Measurements from ENCODE around the gene SLFN11. TPM values are rescaled to one million over a fixed set of nuclear protein-coding genes. Genes with fewer than 3 reads are reported as not detected.

Gene SLFN11
- total RNA-seq, 2 donors from 2014 or later, result 19.8 to 20.8 TPM

DNA sequence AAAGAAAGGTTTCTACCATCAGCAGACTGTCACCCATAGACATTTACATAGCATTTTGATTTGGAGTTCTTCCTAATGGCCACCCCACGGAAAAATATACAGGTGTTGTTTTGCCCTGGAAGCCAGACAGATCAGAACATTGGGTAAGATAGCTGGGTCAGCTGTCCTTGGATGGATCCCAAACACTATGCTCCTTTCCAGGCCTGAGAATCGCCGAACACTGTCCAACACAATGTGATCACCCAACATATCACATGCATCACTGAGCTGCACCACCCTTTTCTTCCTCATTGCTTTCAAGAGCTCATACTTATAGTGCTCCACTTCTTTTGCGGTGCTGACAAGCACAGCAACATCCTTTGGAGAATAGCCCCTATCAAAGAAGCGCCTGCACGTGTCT lies 21.1 kb downstream of the SLFN11 start:
- TF ChIP-seq, protein P1, sequence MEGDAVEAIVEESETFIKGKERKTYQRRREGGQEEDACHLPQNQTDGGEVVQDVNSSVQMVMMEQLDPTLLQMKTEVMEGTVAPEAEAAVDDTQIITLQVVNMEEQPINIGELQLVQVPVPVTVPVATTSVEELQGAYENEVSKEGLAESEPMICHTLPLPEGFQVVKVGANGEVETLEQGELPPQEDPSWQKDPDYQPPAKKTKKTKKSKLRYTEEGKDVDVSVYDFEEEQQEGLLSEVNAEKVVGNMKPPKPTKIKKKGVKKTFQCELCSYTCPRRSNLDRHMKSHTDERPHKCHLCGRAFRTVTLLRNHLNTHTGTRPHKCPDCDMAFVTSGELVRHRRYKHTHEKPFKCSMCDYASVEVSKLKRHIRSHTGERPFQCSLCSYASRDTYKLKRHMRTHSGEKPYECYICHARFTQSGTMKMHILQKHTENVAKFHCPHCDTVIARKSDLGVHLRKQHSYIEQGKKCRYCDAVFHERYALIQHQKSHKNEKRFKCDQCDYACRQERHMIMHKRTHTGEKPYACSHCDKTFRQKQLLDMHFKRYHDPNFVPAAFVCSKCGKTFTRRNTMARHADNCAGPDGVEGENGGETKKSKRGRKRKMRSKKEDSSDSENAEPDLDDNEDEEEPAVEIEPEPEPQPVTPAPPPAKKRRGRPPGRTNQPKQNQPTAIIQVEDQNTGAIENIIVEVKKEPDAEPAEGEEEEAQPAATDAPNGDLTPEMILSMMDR (IDR thresholded peaks at IDR 0.05), result no peak
- no peak overlapping the region for H3K27ac ChIP-seq
- no peaks in the 10 kb centered on the region for H3K9me3 ChIP-seq
- no peak for DNase-seq (ENCODE audit: low spot score)
- no peak overlapping the region for H3K4me3 ChIP-seq
- H3K4me1 ChIP-seq, result peaks cover 0 to 2% of the 10 kb centered on the region in 2 donors
- H3K36me3 ChIP-seq, result peaks cover 15% of the 10 kb centered on the region
- H3K27me3 ChIP-seq, result no peaks in the 10 kb centered on the region

DNA sequence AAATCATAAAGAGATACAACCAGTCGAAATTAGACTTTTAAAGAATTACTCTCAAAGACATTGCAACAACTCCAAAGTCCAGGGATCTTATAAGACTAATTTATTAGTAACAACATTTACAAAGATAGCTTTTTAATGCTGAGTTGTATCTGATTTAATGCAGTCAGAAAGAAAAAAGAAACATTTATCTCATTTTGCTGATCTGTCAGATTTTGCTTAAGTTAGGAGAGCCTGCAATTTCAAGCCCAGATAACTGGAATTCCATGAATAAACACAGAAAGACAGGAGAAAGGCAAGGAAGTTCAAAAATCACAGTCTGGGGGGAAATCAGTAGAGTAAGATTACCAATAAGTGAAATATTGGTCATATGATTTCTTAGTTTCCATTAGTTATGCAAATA lies 22.9 kb downstream of the SLFN11 start:
- no peaks in the 10 kb centered on the region for H3K27me3 ChIP-seq
- no peaks in the 10 kb centered on the region for H3K9me3 ChIP-seq
- no peak for DNase-seq (ENCODE audit: low spot score)
- H3K27ac ChIP-seq, result no peak overlapping the region
- H3K4me1 ChIP-seq, result peaks cover 0 to 20% of the 10 kb centered on the region in 2 donors
- H3K36me3 ChIP-seq, result peaks cover 15% of the 10 kb centered on the region
- TF ChIP-seq, protein P1 (IDR thresholded peaks at IDR 0.05), result no peak
- no peak overlapping the region for H3K4me3 ChIP-seq

- Histone ChIP-seq H3K9me3 (peaks cover 0 to 4% of the 10 kb centered on the region in 2 donors), H3K4me3 (peak overlapping the region; percentile 31 to 47), H3K27me3 (no peaks in the 10 kb centered on the region), H3K27ac (peak overlapping the region; percentile 73 to 79), H3K36me3 (no peaks in the 10 kb centered on the region), H3K4me1 (peaks cover 0 to 25% of the 10 kb centered on the region in 2 donors)
- TF ChIP-seq, protein P1 (IDR thresholded peaks at IDR 0.05), result peak in 1 of 2 donors; percentile 17
- peak; percentile 82 for DNase-seq (ENCODE audit: low spot score)
These were observed 27.3 kb downstream of the SLFN11 start for GRCh38 chr17:35345926-35346771.

DNA sequence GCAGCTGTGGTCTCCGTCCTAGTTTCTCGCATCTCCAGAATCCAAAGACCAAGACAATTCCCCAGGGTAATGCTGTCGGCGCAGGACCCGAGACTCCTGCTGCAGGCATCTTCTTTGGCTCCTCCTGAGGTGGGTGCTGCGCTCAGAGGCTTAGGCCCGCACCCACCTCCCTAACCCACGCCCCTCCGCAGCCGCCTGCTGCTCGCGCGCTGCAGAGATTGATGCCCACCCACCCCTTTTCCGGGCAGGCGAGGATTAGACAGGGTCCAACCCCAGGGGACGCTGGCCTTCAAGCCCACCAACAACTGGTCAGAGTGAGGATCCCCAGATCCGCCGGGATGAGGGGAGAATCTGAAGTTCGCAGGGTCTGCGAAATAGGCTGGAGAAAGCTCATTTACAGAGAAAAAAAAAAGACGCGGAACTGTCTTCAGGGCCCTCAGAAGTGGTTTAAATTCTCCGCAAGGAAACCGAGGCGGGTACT lies 27.9 kb downstream of the SLFN11 start:
- no peaks in the 10 kb centered on the region for H3K27me3 ChIP-seq
- H3K36me3 ChIP-seq, result no peaks in the 10 kb centered on the region
- peak overlapping the region; percentile 73 to 79 for H3K27ac ChIP-seq
- TF ChIP-seq, protein P1 (IDR thresholded peaks at IDR 0.05), result no peak
- no peak for DNase-seq (ENCODE audit: low spot score)
- peak overlapping the region; percentile 31 to 47 for H3K4me3 ChIP-seq
- peaks cover 0 to 10% of the 10 kb centered on the region in 2 donors for H3K9me3 ChIP-seq
- peaks cover 0 to 25% of the 10 kb centered on the region in 2 donors for H3K4me1 ChIP-seq

DNA sequence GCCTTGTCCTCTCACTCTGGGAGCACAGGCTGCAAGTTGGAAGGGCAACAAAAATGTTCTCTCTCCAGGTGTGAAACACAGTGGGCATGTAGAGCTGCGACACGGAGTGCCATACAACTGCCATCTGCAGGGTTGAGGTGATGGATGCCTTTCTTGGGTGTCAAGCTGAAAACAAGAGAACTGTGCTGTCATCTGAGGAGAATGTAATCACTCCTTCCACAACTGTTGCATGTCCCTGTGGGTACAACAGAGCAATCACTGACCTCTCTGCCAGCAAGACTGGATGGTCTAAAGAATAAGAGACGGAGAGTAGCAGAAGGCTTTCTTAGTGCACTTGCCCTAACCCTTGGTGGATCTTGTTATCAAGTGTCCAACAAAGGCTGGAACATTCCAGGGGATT lies 29.2 kb downstream of the SLFN11 start:
- peaks cover 0 to 25% of the 10 kb centered on the region in 2 donors for H3K4me1 ChIP-seq
- no peaks in the 10 kb centered on the region for H3K36me3 ChIP-seq
- DNase-seq (ENCODE audit: low spot score), result no peak
- TF ChIP-seq, protein P1 (IDR thresholded peaks at IDR 0.05), result no peak
- H3K27me3 ChIP-seq, result no peaks in the 10 kb centered on the region
- no peak overlapping the region for H3K27ac ChIP-seq
- peaks cover 0 to 16% of the 10 kb centered on the region in 2 donors for H3K9me3 ChIP-seq
- H3K4me3 ChIP-seq, result no peak overlapping the region
